ENCODE data around the gene YWHAE. TPM values are rescaled to one million over a fixed set of nuclear protein-coding genes. Genes with fewer than 3 reads are reported as not detected.

Gene YWHAE
- total RNA-seq, 2 experiments from 2014 or later: 116 to 133 TPM

GRCh38 chr17:1422885-1423284 lies 22.9 kb upstream of the YWHAE start:
- Mint-ChIP-seq H3K27me3 (no peaks in the 10 kb centered on the region), H3K36me3 (ENCODE audit: low read depth) (peaks cover 46% of the 10 kb centered on the region), H3K4me3 (no peak overlapping the region), H3K4me1 (ENCODE audit: low read depth) (no peaks in the 10 kb centered on the region), H3K27ac (peak overlapping the region; percentile 1), H3K9me3 (no peaks in the 10 kb centered on the region)
- DNase-seq (no peak), ATAC-seq (ENCODE audit: poor library complexity) (no peak)
- Histone ChIP-seq H3K9me3 (ENCODE audit: control insufficient read depth in 1 of 2, insufficient read depth in 1 of 2, low read length in 2 of 2) (no peaks in the 10 kb centered on the region), H3K4me1 (ENCODE audit: insufficient read depth, low read length) (no peaks in the 10 kb centered on the region), H3K27me3 (ENCODE audit: control insufficient read depth in 1 of 2, insufficient read depth in 2 of 2, low read length in 2 of 2) (no peaks in the 10 kb centered on the region), H3K36me3 (ENCODE audit: insufficient read depth, low read length) (peaks cover 43% of the 10 kb centered on the region), H3K4me3 (ENCODE audit: low read length) (no peak overlapping the region), H3K27ac (ENCODE audit: low read depth in 1 of 2, low read length in 2 of 2) (no peak overlapping the region)
- intact Hi-C loops (cut with DNase I, micrococcal nuclease): no loop called here
- ChIA-PET POLR2A (no interaction called here), CTCF (no interaction called here)
- TF ChIP-seq CTCF (IDR thresholded peaks at IDR 0.05): no peak

GRCh38 chr17:1421470-1421869 lies 21.4 kb upstream of the YWHAE start:
- Histone ChIP-seq H3K27me3 (ENCODE audit: control insufficient read depth in 1 of 2, insufficient read depth in 2 of 2, low read length in 2 of 2) (no peaks in the 10 kb centered on the region), H3K4me1 (ENCODE audit: insufficient read depth, low read length) (no peaks in the 10 kb centered on the region), H3K9me3 (ENCODE audit: control insufficient read depth in 1 of 2, insufficient read depth in 1 of 2, low read length in 2 of 2) (no peaks in the 10 kb centered on the region), H3K4me3 (ENCODE audit: low read length) (no peak overlapping the region), H3K36me3 (ENCODE audit: insufficient read depth, low read length) (peaks cover 41% of the 10 kb centered on the region), H3K27ac (ENCODE audit: low read depth in 1 of 2, low read length in 2 of 2) (no peak overlapping the region)
- DNase-seq (no peak), ATAC-seq (ENCODE audit: poor library complexity) (no peak)
- H3K4me3 Mint-ChIP-seq: no peak overlapping the region
- no peak overlapping the region for H3K27ac Mint-ChIP-seq
- no peaks in the 10 kb centered on the region for H3K9me3 Mint-ChIP-seq
- no peak for TF ChIP-seq CTCF (IDR thresholded peaks at IDR 0.05)
- CTCF ChIA-PET: no interaction called here
- no peaks in the 10 kb centered on the region for H3K4me1 Mint-ChIP-seq (ENCODE audit: low read depth)
- POLR2A ChIA-PET: no interaction called here
- no peaks in the 10 kb centered on the region for H3K27me3 Mint-ChIP-seq
- peaks cover 46% of the 10 kb centered on the region for H3K36me3 Mint-ChIP-seq (ENCODE audit: low read depth)
- intact Hi-C loops (cut with DNase I, micrococcal nuclease): no loop called here

DNA sequence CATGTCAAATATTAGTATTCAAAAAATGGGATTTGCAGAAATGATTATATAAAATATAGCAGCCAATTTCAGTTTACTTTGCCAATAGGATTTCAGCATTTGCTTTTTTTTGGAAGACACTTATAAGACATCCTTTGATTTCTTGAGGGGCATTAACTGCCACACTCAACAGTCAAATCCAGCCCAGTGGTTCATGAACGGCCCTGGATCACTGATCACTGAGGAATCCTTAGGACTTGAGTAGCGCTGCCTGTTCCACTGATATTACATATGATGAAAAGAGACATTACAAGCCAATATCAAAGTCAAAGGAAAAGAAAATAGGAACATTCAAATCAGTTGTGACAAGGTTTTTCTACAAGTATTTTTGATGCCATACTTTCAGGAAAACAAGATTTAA lies 21.0 kb upstream of the YWHAE start:
- ChIA-PET CTCF (no interaction called here), POLR2A (no interaction called here)
- no peaks in the 10 kb centered on the region for H3K27me3 ChIP-seq (ENCODE audit: control insufficient read depth in 1 of 2, insufficient read depth in 2 of 2, low read length in 2 of 2)
- Mint-ChIP-seq H3K4me3 (no peak overlapping the region), H3K27me3 (no peaks in the 10 kb centered on the region), H3K4me1 (ENCODE audit: low read depth) (no peaks in the 10 kb centered on the region), H3K36me3 (ENCODE audit: low read depth) (peaks cover 44% of the 10 kb centered on the region), H3K9me3 (no peaks in the 10 kb centered on the region), H3K27ac (no peak overlapping the region)
- no peak overlapping the region for H3K4me3 ChIP-seq (ENCODE audit: low read length)
- DNase-seq (no peak), ATAC-seq (ENCODE audit: poor library complexity) (no peak)
- intact Hi-C loops (cut with DNase I, micrococcal nuclease): no loop called here
- no peaks in the 10 kb centered on the region for H3K4me1 ChIP-seq (ENCODE audit: insufficient read depth, low read length)
- TF ChIP-seq CTCF (IDR thresholded peaks at IDR 0.05): no peak
- peaks cover 40% of the 10 kb centered on the region for H3K36me3 ChIP-seq (ENCODE audit: insufficient read depth, low read length)
- H3K9me3 ChIP-seq (ENCODE audit: control insufficient read depth in 1 of 2, insufficient read depth in 1 of 2, low read length in 2 of 2): no peaks in the 10 kb centered on the region
- H3K27ac ChIP-seq (ENCODE audit: low read depth in 1 of 2, low read length in 2 of 2): no peak overlapping the region

Measured in CD4-positive, alpha-beta T cell (primary cell).